ENCODE data around the gene ABTB1.

ABTB1 gene

GRCh38 chr3:127666676-127667075 is 6.1 kb upstream of the ABTB1 start:
- TF ChIP-seq CTCF (IDR thresholded peaks at IDR 0.05; ENCODE audit: insufficient read depth, low read depth, low read length, missing control alignments), result no peak
- H3K4me3 ChIP-seq (ENCODE audit: low read depth, low read length), result no peak overlapping the region
- no peak for DNase-seq (ENCODE audit: low read depth)

GRCh38 chr3:127667119-127667681 is 5.6 kb upstream of the ABTB1 start:
- H3K4me3 ChIP-seq (ENCODE audit: low read depth, low read length), result no peak overlapping the region
- DNase-seq (ENCODE audit: low read depth), result no peak
- TF ChIP-seq CTCF (IDR thresholded peaks at IDR 0.05; ENCODE audit: insufficient read depth, low read depth, low read length, missing control alignments), result no peak

- no peak overlapping the region for H3K4me3 ChIP-seq (ENCODE audit: low read depth, low read length)
- no peak for DNase-seq (ENCODE audit: low read depth)
- no peak for TF ChIP-seq CTCF (IDR thresholded peaks at IDR 0.05; ENCODE audit: insufficient read depth, low read depth, low read length, missing control alignments)
Observed at GRCh38 chr3:127668906-127669305, 3.8 kb upstream of the ABTB1 start.

- DNase-seq (ENCODE audit: low read depth), result no peak
- H3K4me3 ChIP-seq (ENCODE audit: low read depth, low read length), result no peak overlapping the region
- TF ChIP-seq CTCF (IDR thresholded peaks at IDR 0.05; ENCODE audit: insufficient read depth, low read depth, low read length, missing control alignments), result no peak
Observed at GRCh38 chr3:127669541-127670228, 3.1 kb upstream of the ABTB1 start.

- no peak overlapping the region for H3K4me3 ChIP-seq (ENCODE audit: low read depth, low read length)
Observed at GRCh38 chr3:127670229-127670559, 2.6 kb upstream of the ABTB1 start.

GRCh38 chr3:127670761-127671522 is 1.8 kb upstream of the ABTB1 start:
- H3K4me3 ChIP-seq (ENCODE audit: low read depth, low read length), result no peak overlapping the region
- no peak for DNase-seq (ENCODE audit: low read depth)
- no peak for TF ChIP-seq CTCF (IDR thresholded peaks at IDR 0.05; ENCODE audit: insufficient read depth, low read depth, low read length, missing control alignments)

More at GRCh38 chr3:127670229-127670559, 2.6 kb upstream of the ABTB1 start:
- no peak for TF ChIP-seq CTCF (IDR thresholded peaks at IDR 0.05; ENCODE audit: insufficient read depth, low read depth, low read length, missing control alignments)
- no peak for DNase-seq (ENCODE audit: low read depth)

Data from GM12865 (cell line).